ENCODE results near the gene ETFB. TPM values are rescaled to one million over a fixed set of nuclear protein-coding genes. Genes with fewer than 3 reads are reported as not detected.

ETFB gene
- total and polyA plus RNA-seq, 4 experiments from 2014 or later, result 51.4 to 97.0 (median 59.6) TPM

DNA sequence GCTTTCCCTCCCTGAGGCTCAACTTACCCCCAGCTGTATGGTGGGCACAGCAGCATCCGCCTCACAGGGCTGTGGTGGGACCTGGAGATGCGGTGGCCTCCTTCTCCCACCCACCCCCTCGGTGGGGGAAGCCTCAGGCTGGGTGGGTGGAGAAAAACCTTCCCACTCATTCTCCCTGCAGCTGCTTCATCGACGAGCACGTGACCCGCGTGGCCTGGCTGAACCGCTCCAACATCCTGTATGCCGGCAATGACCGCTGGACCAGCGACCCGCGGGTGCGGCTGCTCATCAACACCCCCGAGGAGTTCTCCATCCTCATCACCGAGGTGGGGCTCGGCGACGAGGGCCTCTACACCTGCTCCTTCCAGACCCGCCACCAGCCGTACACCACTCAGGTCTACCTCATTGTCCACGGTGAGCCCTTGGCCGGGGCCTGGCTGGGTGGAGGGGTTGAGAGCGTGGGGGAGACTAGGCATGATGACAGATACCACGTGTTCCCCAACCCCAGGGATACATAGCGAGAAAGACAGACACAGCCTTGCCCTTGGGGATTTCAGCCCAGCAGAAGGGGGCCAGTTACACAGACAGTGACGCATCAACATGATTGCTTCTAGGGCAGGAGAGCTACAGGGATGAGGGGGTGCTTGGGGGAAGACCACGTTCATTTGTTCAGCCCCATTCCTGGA is 42.6 kb downstream of the ETFB start:
- POLR2A ChIA-PET (ENCODE audit: partially characterized antibody), result no interaction called here
- CTCF ChIA-PET (ENCODE audit: partially characterized antibody), result no interaction called here
- H3K4me1 Mint-ChIP-seq, result peaks cover 4 to 17% (median 4%) of the 10 kb centered on the region in 4 donors

DNA sequence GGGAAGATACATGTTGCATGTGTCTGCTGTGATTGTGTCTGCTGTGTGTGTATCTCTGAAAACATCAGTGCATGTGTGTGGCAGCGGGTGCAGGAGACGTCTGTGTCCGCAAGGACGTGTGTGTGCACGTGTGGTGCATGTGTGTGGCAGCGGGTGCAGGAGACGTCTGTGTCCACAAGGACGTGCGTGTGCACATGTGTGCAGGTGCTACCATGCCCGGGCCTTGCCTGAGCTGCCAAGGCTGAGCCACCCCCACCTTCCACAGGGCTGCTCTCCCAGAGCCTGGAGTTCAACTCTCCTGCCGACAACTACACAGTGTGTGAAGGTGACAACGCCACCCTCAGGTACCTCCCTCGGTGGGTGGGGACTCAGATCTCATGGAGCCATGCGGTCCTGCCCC is 44.4 kb downstream of the ETFB start:
- Histone ChIP-seq H3K27ac (ENCODE audit: low read depth, low read length) (no peak overlapping the region), H3K4me3 (ENCODE audit: low read length in 2 of 2) (no peak overlapping the region), H3K27me3 (ENCODE audit: insufficient read depth, low read length) (peaks cover 8% of the 10 kb centered on the region), H3K36me3 (ENCODE audit: insufficient read depth, low read length) (no peaks in the 10 kb centered on the region), H3K4me1 (ENCODE audit: insufficient read depth, low read length) (no peaks in the 10 kb centered on the region), H3K9me3 (ENCODE audit: control insufficient read depth in 1 of 2, low read length in 2 of 2) (no peaks in the 10 kb centered on the region)
- POLR2A ChIA-PET (ENCODE audit: partially characterized antibody), result no interaction called here
- CTCF ChIA-PET (ENCODE audit: partially characterized antibody), result no interaction called here
- no peak overlapping the region for H3K27ac Mint-ChIP-seq
- peaks cover 26 to 31% of the 10 kb centered on the region in 2 donors for H3K27me3 Mint-ChIP-seq
- intact Hi-C loops (cut with micrococcal nuclease), result no loop called here
- H3K4me1 Mint-ChIP-seq, result peaks cover 0 to 6% (median 0%) of the 10 kb centered on the region in 4 donors
- no peak for DNase-seq
- no peak overlapping the region for H3K4me3 Mint-ChIP-seq
- H3K9me3 Mint-ChIP-seq, result no peaks in the 10 kb centered on the region
- H3K36me3 Mint-ChIP-seq, result no peaks in the 10 kb centered on the region

More for the DNA sequence above, 42.6 kb downstream of the ETFB start:
- Histone ChIP-seq H3K36me3 (ENCODE audit: insufficient read depth, low read length) (no peaks in the 10 kb centered on the region), H3K27me3 (ENCODE audit: insufficient read depth, low read length) (peaks cover 19% of the 10 kb centered on the region), H3K4me1 (ENCODE audit: insufficient read depth, low read length) (peaks cover 9% of the 10 kb centered on the region), H3K27ac (ENCODE audit: low read depth, low read length) (no peak overlapping the region), H3K4me3 (ENCODE audit: low read length in 2 of 2) (no peak overlapping the region), H3K9me3 (ENCODE audit: control insufficient read depth in 1 of 2, low read length in 2 of 2) (no peaks in the 10 kb centered on the region)
- Mint-ChIP-seq H3K27me3 (peaks cover 29 to 37% of the 10 kb centered on the region in 2 donors), H3K4me3 (no peak overlapping the region), H3K27ac (no peak overlapping the region), H3K9me3 (no peaks in the 10 kb centered on the region), H3K36me3 (no peaks in the 10 kb centered on the region)
- intact Hi-C loops (cut with micrococcal nuclease), result no loop called here
- DNase-seq, result no peak

DNA sequence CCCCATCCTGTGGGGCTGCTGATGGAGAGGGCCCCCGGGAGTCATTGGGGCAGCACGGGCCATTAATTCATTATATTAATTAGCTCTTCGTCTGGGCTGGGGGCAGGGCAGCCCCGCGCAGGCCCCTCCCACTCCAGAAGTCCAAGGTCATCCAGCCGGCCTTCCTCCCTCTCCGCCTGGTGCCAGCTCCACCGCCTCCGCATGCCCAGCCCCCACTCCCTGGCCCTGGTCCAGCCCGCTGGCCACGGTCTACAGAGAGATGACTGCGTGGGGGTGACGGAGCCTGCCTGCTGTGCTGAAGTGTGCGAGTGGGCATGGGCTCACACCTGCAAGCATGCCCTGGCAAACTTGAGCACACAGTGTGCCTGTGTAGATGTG is 45.9 kb downstream of the ETFB start:
- no peak overlapping the region for H3K27ac ChIP-seq (ENCODE audit: low read depth, low read length)
- intact Hi-C loops (cut with micrococcal nuclease), result no loop called here
- CTCF ChIA-PET (ENCODE audit: partially characterized antibody), result no interaction called here
- H3K4me1 ChIP-seq (ENCODE audit: insufficient read depth, low read length), result no peaks in the 10 kb centered on the region
- H3K27me3 ChIP-seq (ENCODE audit: insufficient read depth, low read length), result peaks cover 8% of the 10 kb centered on the region
- DNase-seq, result no peak
- H3K4me3 ChIP-seq (ENCODE audit: low read length in 2 of 2), result no peak overlapping the region
- H3K4me1 Mint-ChIP-seq, result peaks cover 0 to 3% (median 1%) of the 10 kb centered on the region in 4 donors
- H3K27me3 Mint-ChIP-seq, result peaks cover 19 to 23% of the 10 kb centered on the region in 2 donors
- H3K27ac Mint-ChIP-seq, result no peak overlapping the region
- peaks cover 0 to 2% (median 0%) of the 10 kb centered on the region in 8 donors for H3K9me3 Mint-ChIP-seq
- no peaks in the 10 kb centered on the region for H3K36me3 ChIP-seq (ENCODE audit: insufficient read depth, low read length)
- no peaks in the 10 kb centered on the region for H3K36me3 Mint-ChIP-seq
- no peak overlapping the region for H3K4me3 Mint-ChIP-seq
- POLR2A ChIA-PET (ENCODE audit: partially characterized antibody), result no interaction called here
- no peaks in the 10 kb centered on the region for H3K9me3 ChIP-seq (ENCODE audit: control insufficient read depth in 1 of 2, low read length in 2 of 2)

DNA sequence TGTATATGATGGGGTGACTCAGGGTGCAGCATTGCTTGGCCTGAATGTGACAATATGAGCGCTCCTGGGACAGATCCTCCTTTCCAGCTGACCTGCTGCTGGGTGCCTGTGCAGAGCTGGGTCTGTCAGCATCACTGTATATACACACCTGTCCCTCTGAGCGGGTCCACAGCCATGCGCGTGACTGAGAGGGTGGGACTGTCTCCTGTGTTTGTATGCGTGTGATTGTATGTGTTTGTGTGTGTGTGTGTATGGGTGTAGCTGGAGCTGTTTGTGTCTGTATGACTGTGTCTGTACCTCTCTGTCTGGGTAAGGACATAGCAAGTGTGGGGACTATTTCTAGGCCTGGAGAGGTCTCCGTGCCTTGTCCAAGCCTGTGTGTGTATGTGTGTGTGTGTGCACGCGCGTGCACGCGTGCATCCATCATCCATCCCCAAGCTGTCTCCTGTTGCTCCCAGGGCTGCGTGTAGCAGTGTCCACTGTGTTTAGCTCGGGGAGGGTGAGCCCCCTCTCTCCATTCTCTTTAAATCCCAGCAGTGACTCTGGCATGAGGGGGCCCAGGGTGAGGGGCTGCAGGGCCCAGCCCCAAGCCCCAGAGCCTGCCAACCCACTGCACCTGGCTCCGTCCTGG is 46.4 kb downstream of the ETFB start:
- no peak overlapping the region for H3K27ac ChIP-seq (ENCODE audit: low read depth, low read length)
- Mint-ChIP-seq H3K4me3 (no peak overlapping the region), H3K36me3 (no peaks in the 10 kb centered on the region), H3K4me1 (peaks cover 0 to 4% (median 1%) of the 10 kb centered on the region in 4 donors), H3K27me3 (peaks cover 20 to 23% of the 10 kb centered on the region in 2 donors), H3K27ac (no peak overlapping the region), H3K9me3 (peaks cover 0 to 7% (median 0%) of the 10 kb centered on the region in 8 donors)
- ChIA-PET CTCF (ENCODE audit: partially characterized antibody) (no interaction called here), POLR2A (ENCODE audit: partially characterized antibody) (no interaction called here)
- DNase-seq, result no peak
- no peaks in the 10 kb centered on the region for H3K9me3 ChIP-seq (ENCODE audit: control insufficient read depth in 1 of 2, low read length in 2 of 2)
- H3K27me3 ChIP-seq (ENCODE audit: insufficient read depth, low read length), result peaks cover 8% of the 10 kb centered on the region
- H3K4me3 ChIP-seq (ENCODE audit: low read length in 2 of 2), result no peak overlapping the region
- no peaks in the 10 kb centered on the region for H3K4me1 ChIP-seq (ENCODE audit: insufficient read depth, low read length)
- intact Hi-C loops (cut with micrococcal nuclease), result no loop called here
- H3K36me3 ChIP-seq (ENCODE audit: insufficient read depth, low read length), result no peaks in the 10 kb centered on the region

DNA sequence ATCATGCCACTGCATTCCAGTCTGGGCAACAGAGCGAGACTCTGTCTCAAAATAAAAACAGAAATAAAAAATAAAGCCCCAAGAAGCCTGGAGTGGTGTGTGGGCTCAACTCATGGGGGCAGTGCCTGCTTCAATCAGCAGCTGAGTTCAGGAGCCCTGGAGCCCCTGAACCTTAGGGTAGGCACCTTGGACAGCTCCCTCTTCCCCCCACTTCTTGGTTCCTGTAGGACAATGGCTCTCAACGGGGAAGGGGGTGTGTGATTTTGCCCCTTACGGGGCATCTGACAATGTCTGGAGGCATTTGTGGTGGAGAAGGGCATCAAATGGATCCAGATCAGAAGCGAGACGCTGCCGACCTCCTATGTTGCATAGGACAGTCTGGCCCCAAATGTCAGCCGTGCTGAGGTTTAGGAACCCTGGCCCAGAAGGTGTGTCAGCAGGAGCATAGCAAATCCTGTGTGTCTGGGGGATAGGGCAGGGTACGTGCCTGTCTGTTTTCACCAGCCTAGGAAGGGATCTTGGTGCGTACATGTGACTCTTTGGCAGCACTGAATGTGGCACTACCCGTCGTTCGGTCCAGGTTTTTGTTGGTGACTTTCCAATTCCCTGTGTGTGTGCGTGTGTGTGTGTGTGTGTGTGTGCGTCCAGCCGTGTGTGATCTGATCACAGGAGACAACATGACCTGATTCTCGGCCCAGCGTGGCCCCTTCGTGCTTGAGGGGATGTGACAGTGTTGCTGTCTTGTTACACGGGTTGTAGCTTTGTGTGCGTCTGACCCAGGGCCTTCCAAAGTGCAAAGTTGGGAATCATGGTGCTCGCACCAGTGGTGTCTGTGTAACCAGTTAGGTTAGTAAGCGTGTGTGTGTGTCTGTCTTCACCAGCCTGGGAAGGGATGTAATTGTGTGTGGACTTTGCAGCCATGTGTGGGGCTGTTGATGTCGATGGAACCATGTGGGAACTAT is 47.2 kb downstream of the ETFB start:
- peaks cover 2% of the 10 kb centered on the region for H3K27me3 ChIP-seq (ENCODE audit: insufficient read depth, low read length)
- H3K4me1 ChIP-seq (ENCODE audit: insufficient read depth, low read length), result no peaks in the 10 kb centered on the region
- Mint-ChIP-seq H3K4me1 (peaks cover 0 to 4% (median 1%) of the 10 kb centered on the region in 4 donors), H3K27ac (no peak overlapping the region), H3K27me3 (peaks cover 20 to 21% of the 10 kb centered on the region in 2 donors), H3K9me3 (peaks cover 0 to 7% (median 0%) of the 10 kb centered on the region in 8 donors), H3K36me3 (no peaks in the 10 kb centered on the region), H3K4me3 (no peak overlapping the region)
- no peaks in the 10 kb centered on the region for H3K9me3 ChIP-seq (ENCODE audit: control insufficient read depth in 1 of 2, low read length in 2 of 2)
- no peak for DNase-seq
- intact Hi-C loops (cut with micrococcal nuclease), result no loop called here
- H3K36me3 ChIP-seq (ENCODE audit: insufficient read depth, low read length), result no peaks in the 10 kb centered on the region
- ChIA-PET CTCF (ENCODE audit: partially characterized antibody) (interaction anchor here (0.7 kb wide), 1 partner anchor 330 kb away, joined by 3 read pairs; no protein-coding TSS in a partner anchor), POLR2A (ENCODE audit: partially characterized antibody) (no interaction called here)
- H3K4me3 ChIP-seq (ENCODE audit: low read length in 2 of 2), result no peak overlapping the region
- H3K27ac ChIP-seq (ENCODE audit: low read depth, low read length), result no peak overlapping the region

DNA sequence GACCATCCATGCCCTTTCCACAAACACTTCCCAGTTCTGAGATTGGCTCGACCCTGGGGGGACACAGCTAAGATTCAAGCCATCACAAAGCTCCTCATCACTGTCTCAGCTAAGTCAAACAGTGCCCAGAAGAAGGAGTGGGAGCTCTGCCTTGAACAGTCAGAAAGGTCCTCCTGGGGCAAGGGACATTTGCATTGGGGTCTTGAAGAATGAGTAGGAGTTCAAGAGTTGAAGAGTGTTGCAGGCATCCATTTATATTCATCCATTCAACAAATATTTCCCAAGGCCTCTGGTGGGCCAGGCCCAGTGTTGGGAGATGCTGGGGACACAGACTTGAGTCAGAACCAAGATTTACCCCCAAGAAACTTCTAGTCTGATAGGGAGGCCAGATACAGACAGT is 48.2 kb downstream of the ETFB start:
- no peaks in the 10 kb centered on the region for H3K36me3 Mint-ChIP-seq
- no peaks in the 10 kb centered on the region for H3K4me1 ChIP-seq (ENCODE audit: insufficient read depth, low read length)
- peaks cover 0 to 4% (median 4%) of the 10 kb centered on the region in 4 donors for H3K4me1 Mint-ChIP-seq
- no peak overlapping the region for H3K4me3 Mint-ChIP-seq
- no peaks in the 10 kb centered on the region for H3K9me3 ChIP-seq (ENCODE audit: control insufficient read depth in 1 of 2, low read length in 2 of 2)
- H3K27ac ChIP-seq (ENCODE audit: low read depth, low read length), result no peak overlapping the region
- no peak overlapping the region for H3K27ac Mint-ChIP-seq
- H3K36me3 ChIP-seq (ENCODE audit: insufficient read depth, low read length), result no peaks in the 10 kb centered on the region
- H3K4me3 ChIP-seq (ENCODE audit: low read length in 2 of 2), result no peak overlapping the region
- no peak for DNase-seq
- peaks cover 21 to 23% of the 10 kb centered on the region in 2 donors for H3K27me3 Mint-ChIP-seq
- CTCF ChIA-PET (ENCODE audit: partially characterized antibody), result no interaction called here
- peaks cover 0 to 10% (median 0%) of the 10 kb centered on the region in 8 donors for H3K9me3 Mint-ChIP-seq
- POLR2A ChIA-PET (ENCODE audit: partially characterized antibody), result no interaction called here
- no peaks in the 10 kb centered on the region for H3K27me3 ChIP-seq (ENCODE audit: insufficient read depth, low read length)
- intact Hi-C loops (cut with micrococcal nuclease), result no loop called here

DNA sequence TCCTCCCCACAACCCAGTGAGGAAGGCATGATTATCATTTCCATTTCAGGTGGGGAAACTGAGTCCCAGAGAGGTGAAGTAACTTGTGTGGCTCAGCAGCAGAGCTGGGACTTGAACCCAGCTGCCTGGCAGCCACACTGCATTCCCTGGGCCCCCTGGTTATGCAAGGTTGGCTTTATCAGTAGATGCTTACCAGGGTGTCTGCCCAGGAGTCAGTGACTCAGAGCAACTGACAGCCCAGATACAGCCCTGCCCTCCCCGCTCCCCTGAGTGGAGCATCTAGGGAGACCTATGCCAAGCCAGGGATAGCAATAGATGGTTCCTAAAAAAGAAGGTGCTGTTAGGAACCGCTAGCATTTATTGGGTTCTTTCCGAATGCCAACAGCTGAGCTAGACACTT is 48.8 kb downstream of the ETFB start:
- H3K27me3 Mint-ChIP-seq, result peaks cover 17 to 24% of the 10 kb centered on the region in 2 donors
- CTCF ChIA-PET (ENCODE audit: partially characterized antibody), result no interaction called here

More for the DNA sequence above, 48.8 kb downstream of the ETFB start:
- Histone ChIP-seq H3K27ac (ENCODE audit: low read depth, low read length) (no peak overlapping the region), H3K27me3 (ENCODE audit: insufficient read depth, low read length) (no peaks in the 10 kb centered on the region), H3K36me3 (ENCODE audit: insufficient read depth, low read length) (no peaks in the 10 kb centered on the region), H3K9me3 (ENCODE audit: control insufficient read depth in 1 of 2, low read length in 2 of 2) (no peaks in the 10 kb centered on the region), H3K4me3 (ENCODE audit: low read length in 2 of 2) (no peak overlapping the region), H3K4me1 (ENCODE audit: insufficient read depth, low read length) (no peaks in the 10 kb centered on the region)
- POLR2A ChIA-PET (ENCODE audit: partially characterized antibody), result no interaction called here
- Mint-ChIP-seq H3K9me3 (peaks cover 0 to 10% (median 0%) of the 10 kb centered on the region in 8 donors), H3K36me3 (no peaks in the 10 kb centered on the region), H3K27ac (no peak overlapping the region), H3K4me3 (no peak overlapping the region), H3K4me1 (peaks cover 2 to 4% (median 4%) of the 10 kb centered on the region in 4 donors)
- intact Hi-C loops (cut with micrococcal nuclease), result no loop called here
- DNase-seq, result no peak

All from CD4-positive, alpha-beta memory T cell (primary cell).